WTC11 (cell line): ENCODE data around the gene IL10RB. TPM values are rescaled to one million over a fixed set of nuclear protein-coding genes. Genes with fewer than 3 reads are reported as not detected.

Experiments used
- ATAC-seq: fragments of 200-7000 bp; cut with Tn5 transposase; 2 replicates; pipeline ENCODE4 v1.10.0; 2021; ENCODE audit warnings: mild to moderate bottlenecking, moderate library complexity
- CTCF ChIA-PET: fragments of 300-600 bp; sonication (Branson Sonifier 250); formaldehyde crosslinking; loops from one replicate; lab custom pipeline; 2021; ENCODE audit warnings: antibody characterized with exemption; lab: Charles Lee
- POLR2A ChIA-PET: fragments of 350-600 bp; sonication (Branson Sonifier 250); formaldehyde crosslinking; loops from one replicate; lab custom pipeline; 2021; ENCODE audit warnings: antibody characterized with exemption; lab: Charles Lee
- DNase-seq: peaks from one replicate; pipeline ENCODE4 v3.0.0; 2021; ENCODE audit warnings: low spot score
- H3K27ac Mint-ChIP-seq: 2 replicates; pipeline ENCODE4 v1.8.0; 2021; ENCODE audit warnings: mixed read lengths
- H3K27me3 Mint-ChIP-seq: 2 replicates; pipeline ENCODE4 v1.8.0; 2021; ENCODE audit warnings: low read depth, mild to moderate bottlenecking, moderate library complexity, mixed read lengths
- H3K36me3 Mint-ChIP-seq: 2 replicates; pipeline ENCODE4 v1.8.0; 2021; ENCODE audit warnings: mixed read lengths
- H3K4me1 Mint-ChIP-seq: 2 replicates; pipeline ENCODE4 v1.8.0; 2022; ENCODE audit warnings: mixed read lengths
- H3K4me3 Mint-ChIP-seq: 2 replicates; pipeline ENCODE4 v1.8.0; 2021; ENCODE audit warnings: mild to moderate bottlenecking, moderate library complexity, mixed read lengths
- H3K9me3 Mint-ChIP-seq: 2 replicates; pipeline ENCODE4 v1.8.0; 2021; ENCODE audit warnings: mixed read lengths
- E2F1 ChIP-seq: sonication (generic); formaldehyde crosslinking; IDR thresholded peaks from 2 replicates; pipeline ENCODE4 v1.8.0; 2022; ENCODE audit warnings: mild to moderate bottlenecking, missing genetic modification reagents
- ETV6 ChIP-seq: sonication (generic); formaldehyde crosslinking; IDR thresholded peaks from 2 replicates; pipeline ENCODE4 v1.8.1; 2022; ENCODE audit warnings: mild to moderate bottlenecking, missing genetic modification reagents
- FOXP1 ChIP-seq: sonication (generic); formaldehyde crosslinking; IDR thresholded peaks from 2 replicates; pipeline ENCODE4 v1.8.0; 2022; ENCODE audit warnings: missing genetic modification reagents, mild to moderate bottlenecking, moderate library complexity, borderline replicate concordance
- IRF2 ChIP-seq: sonication (generic); formaldehyde crosslinking; IDR thresholded peaks from 2 replicates; pipeline ENCODE4 v1.8.0; 2022; ENCODE audit warnings: low read depth, missing genetic modification reagents, borderline replicate concordance
- NR1H2 ChIP-seq: sonication (generic); formaldehyde crosslinking; IDR thresholded peaks from 2 replicates; pipeline ENCODE4 v1.9.0; 2021; ENCODE audit warnings: mild to moderate bottlenecking, moderate library complexity, missing genetic modification reagents
- TEAD4 ChIP-seq: sonication (generic); formaldehyde crosslinking; IDR thresholded peaks from 2 replicates; pipeline ENCODE4 v1.8.0; 2022; ENCODE audit warnings: mild to moderate bottlenecking, missing genetic modification reagents
- ZNF219 ChIP-seq: sonication (generic); formaldehyde crosslinking; IDR thresholded peaks from 2 replicates; pipeline ENCODE4 v1.8.0; 2023; ENCODE audit warnings: missing genetic modification reagents, mild to moderate bottlenecking, borderline replicate concordance
- ZNF425 ChIP-seq: fragments of 250-450 bp; sonication (Bioruptor Pico); conservative IDR thresholded peaks from 2 replicates; pipeline ENCODE4 v1.9.0; 2021; ENCODE audit warnings: mild to moderate bottlenecking
- total RNA-seq: library from RNA; stranded (reverse); gene quantifications from 3 replicates; pipeline ENCODE4 v1.2.3, GENCODE V29; 2021
- TF ChIP-seq, protein P1 (sequence below): sonication (generic); formaldehyde crosslinking; IDR thresholded peaks from 2 replicates; pipeline ENCODE4 v1.8.0; 2023; ENCODE audit warnings: mild to moderate bottlenecking, missing genetic modification reagents
- TF ChIP-seq, protein P2 (sequence below): sonication (generic); formaldehyde crosslinking; IDR thresholded peaks from 2 replicates; pipeline ENCODE4 v1.8.1; 2023; ENCODE audit warnings: mild to moderate bottlenecking, missing genetic modification reagents, moderate library complexity
- TF ChIP-seq, protein P3 (sequence below): sonication (generic); formaldehyde crosslinking; IDR thresholded peaks from 2 replicates; pipeline ENCODE4 v1.8.1; 2022; ENCODE audit warnings: low read depth, mild to moderate bottlenecking, moderate library complexity, missing genetic modification reagents, borderline replicate concordance

The IL10RB gene
- total RNA-seq, 1 experiment from 2014 or later, result 3.7 TPM

GRCh38 chr21:33283203-33283602, 17.0 kb downstream of the IL10RB start (continued):
- no peak for TF ChIP-seq E2F1 (CRISPR knock-in tag)
- TF ChIP-seq FOXP1 (CRISPR knock-in tag), result no peak
- TF ChIP-seq TEAD4 (CRISPR knock-in tag), result no peak
- TF ChIP-seq, protein P1, sequence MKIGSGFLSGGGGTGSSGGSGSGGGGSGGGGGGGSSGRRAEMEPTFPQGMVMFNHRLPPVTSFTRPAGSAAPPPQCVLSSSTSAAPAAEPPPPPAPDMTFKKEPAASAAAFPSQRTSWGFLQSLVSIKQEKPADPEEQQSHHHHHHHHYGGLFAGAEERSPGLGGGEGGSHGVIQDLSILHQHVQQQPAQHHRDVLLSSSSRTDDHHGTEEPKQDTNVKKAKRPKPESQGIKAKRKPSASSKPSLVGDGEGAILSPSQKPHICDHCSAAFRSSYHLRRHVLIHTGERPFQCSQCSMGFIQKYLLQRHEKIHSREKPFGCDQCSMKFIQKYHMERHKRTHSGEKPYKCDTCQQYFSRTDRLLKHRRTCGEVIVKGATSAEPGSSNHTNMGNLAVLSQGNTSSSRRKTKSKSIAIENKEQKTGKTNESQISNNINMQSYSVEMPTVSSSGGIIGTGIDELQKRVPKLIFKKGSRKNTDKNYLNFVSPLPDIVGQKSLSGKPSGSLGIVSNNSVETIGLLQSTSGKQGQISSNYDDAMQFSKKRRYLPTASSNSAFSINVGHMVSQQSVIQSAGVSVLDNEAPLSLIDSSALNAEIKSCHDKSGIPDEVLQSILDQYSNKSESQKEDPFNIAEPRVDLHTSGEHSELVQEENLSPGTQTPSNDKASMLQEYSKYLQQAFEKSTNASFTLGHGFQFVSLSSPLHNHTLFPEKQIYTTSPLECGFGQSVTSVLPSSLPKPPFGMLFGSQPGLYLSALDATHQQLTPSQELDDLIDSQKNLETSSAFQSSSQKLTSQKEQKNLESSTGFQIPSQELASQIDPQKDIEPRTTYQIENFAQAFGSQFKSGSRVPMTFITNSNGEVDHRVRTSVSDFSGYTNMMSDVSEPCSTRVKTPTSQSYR (CRISPR knock-in tag), result no peak
- TF ChIP-seq IRF2, result no peak
- TF ChIP-seq, protein P2, sequence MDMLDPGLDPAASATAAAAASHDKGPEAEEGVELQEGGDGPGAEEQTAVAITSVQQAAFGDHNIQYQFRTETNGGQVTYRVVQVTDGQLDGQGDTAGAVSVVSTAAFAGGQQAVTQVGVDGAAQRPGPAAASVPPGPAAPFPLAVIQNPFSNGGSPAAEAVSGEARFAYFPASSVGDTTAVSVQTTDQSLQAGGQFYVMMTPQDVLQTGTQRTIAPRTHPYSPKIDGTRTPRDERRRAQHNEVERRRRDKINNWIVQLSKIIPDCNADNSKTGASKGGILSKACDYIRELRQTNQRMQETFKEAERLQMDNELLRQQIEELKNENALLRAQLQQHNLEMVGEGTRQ, result no peak
- TF ChIP-seq ZNF425 (CRISPR knock-in tag), result no peak
- no peak for TF ChIP-seq ZNF219
- TF ChIP-seq ETV6 (CRISPR knock-in tag), result no peak
- TF ChIP-seq, protein P3, sequence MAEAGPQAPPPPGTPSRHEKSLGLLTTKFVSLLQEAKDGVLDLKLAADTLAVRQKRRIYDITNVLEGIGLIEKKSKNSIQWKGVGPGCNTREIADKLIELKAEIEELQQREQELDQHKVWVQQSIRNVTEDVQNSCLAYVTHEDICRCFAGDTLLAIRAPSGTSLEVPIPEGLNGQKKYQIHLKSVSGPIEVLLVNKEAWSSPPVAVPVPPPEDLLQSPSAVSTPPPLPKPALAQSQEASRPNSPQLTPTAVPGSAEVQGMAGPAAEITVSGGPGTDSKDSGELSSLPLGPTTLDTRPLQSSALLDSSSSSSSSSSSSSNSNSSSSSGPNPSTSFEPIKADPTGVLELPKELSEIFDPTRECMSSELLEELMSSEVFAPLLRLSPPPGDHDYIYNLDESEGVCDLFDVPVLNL (CRISPR knock-in tag), result no peak
- TF ChIP-seq, all 79 proteins: peak for 0

DNA sequence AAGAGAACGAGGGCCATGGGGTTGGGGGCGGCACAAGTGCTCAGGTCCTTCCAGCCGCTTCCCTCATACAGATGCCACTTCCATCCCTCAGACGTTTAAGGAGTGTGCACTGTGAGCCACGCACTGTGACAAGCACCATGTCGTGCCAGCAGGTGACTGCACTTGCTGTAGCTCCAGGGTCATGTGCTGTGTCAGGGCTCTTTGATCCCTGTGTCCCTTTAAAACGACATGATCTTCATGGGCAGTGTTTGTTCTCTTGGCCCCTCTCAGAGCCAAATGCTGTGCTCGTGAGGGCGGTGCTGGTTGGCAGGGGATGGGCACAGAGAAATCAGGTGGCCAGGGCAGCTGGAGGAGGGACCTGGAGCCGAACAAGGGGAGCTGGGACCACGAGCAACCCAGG, 19.9 kb downstream of the IL10RB start:
- H3K36me3 Mint-ChIP-seq, result peaks cover 4% of the 10 kb centered on the region
- 0 out of 2 replicates have a peak overlapping the region, but pooled peaks have one; percentile 25 for H3K27ac Mint-ChIP-seq
- no peaks in the 10 kb centered on the region for H3K9me3 Mint-ChIP-seq
- H3K4me1 Mint-ChIP-seq, result no peaks in the 10 kb centered on the region
- ChIA-PET POLR2A (no interaction called here), CTCF (no interaction called here)
- DNase-seq (no peak), ATAC-seq (no peak)
- H3K4me3 Mint-ChIP-seq, result no peak overlapping the region
- no peaks in the 10 kb centered on the region for H3K27me3 Mint-ChIP-seq
- TF ChIP-seq, protein P1 (CRISPR knock-in tag), result no peak
- TF ChIP-seq NR1H2 (CRISPR knock-in tag), result no peak
